Gastroesophageal sphincter (tissue), 3 donors: ENCODE data around the gene RGS12.

Source experiments
- CTCF ChIP-seq, 4 experiments: fragments of 200-600 bp in 2 of 4; fragments of 450-650 bp in 2 of 4; sonication (generic) in 1 of 4; IDR thresholded peaks; one replicate each; pipeline ENCODE4 v1.5.1; 2017 to 2019; ENCODE audit warnings: antibody characterized with exemption in 4 of 4, mild to moderate bottlenecking in 2 of 4, moderate library complexity in 2 of 4
- POLR2A ChIP-seq, 2 donors: fragments of 450-650 bp; IDR thresholded peaks; one replicate each; pipeline ENCODE4 v1.6.1; 2017; ENCODE audit warnings: antibody characterized with exemption in 2 of 2, mild to moderate bottlenecking in 2 of 2, moderate library complexity in 1 of 2
- POLR2AphosphoS5 ChIP-seq: sonication (generic); formaldehyde crosslinking; IDR thresholded peaks from one replicate; pipeline ENCODE4 v1.6.1; 2017; ENCODE audit warnings: antibody characterized with exemption

- TF ChIP-seq CTCF (IDR thresholded peaks at IDR 0.05) (no peak), POLR2AphosphoS5 (no peak), POLR2A (IDR thresholded peaks at IDR 0.05) (no peak)
These were observed 5.4 kb upstream of the RGS12 start for GRCh38 chr4:3287271-3287971.
